Psoas muscle (tissue), 8 donors: ENCODE measurements around the gene SMARCC2. TPM values are rescaled to one million over a fixed set of nuclear protein-coding genes. Genes with fewer than 3 reads are reported as not detected.
A peak's percentile ranks its signal among the peaks of the same experiment; 100 is the strongest.
"Not testable (repeated sequence)": the region's sequence is repeated elsewhere in the genome, so short reads cannot be mapped to it uniquely, and the experiment has no call there.

Experiments used
- ATAC-seq, 4 donors: fragments of 200-7000 bp; cut with Tn5 transposase; one replicate each; pipeline ENCODE4 v1.9.1; 2020; ENCODE audit warnings: moderate library complexity in 3 of 4, mild to moderate bottlenecking in 2 of 4
- DNase-seq, 2 donors: peaks; one replicate each; pipeline ENCODE4 v3.0.0-alpha.2; 2020
- H3K27ac ChIP-seq: fragments of 200-600 bp; one replicate; pipeline ENCODE4 v1.8.0; 2022
- H3K27me3 ChIP-seq, 3 donors: fragments of 200-600 bp in 1 of 3; one replicate each; pipeline versions ENCODE4 v1.6.1 to v1.8.0; 2013 to 2022; ENCODE audit warnings: low read length in 2 of 3, mild to moderate bottlenecking in 2 of 3, moderate library complexity in 1 of 3; ENCODE audit not compliant: insufficient read depth in 3 of 3
- H3K36me3 ChIP-seq, 2 donors: fragments of 200-600 bp in 1 of 2; one replicate each; pipeline versions ENCODE4 v1.6.1 to v1.8.0; 2013 to 2022; ENCODE audit warnings: low read depth in 1 of 2, mild to moderate bottlenecking in 1 of 2, moderate library complexity in 1 of 2; ENCODE audit not compliant: insufficient read depth in 1 of 2
- H3K4me1 ChIP-seq: fragments of 200-600 bp; one replicate; pipeline ENCODE4 v1.8.0; 2022
- H3K4me3 ChIP-seq: fragments of 200-600 bp; one replicate; pipeline ENCODE4 v1.8.0; 2022; ENCODE audit warnings: mild to moderate bottlenecking
- H3K9me3 ChIP-seq: fragments of 200-600 bp; one replicate; pipeline ENCODE4 v1.8.0; 2022
- CTCF ChIP-seq: fragments of 200-600 bp; IDR thresholded peaks from one replicate; pipeline ENCODE4 v1.8.0; 2022; ENCODE audit warnings: antibody characterized with exemption
- WGBS, 3 donors: extraction: QIAGEN DNeasy Blood & Tissue Kit; methylation state at CpG; one replicate each; pipeline versions ENCODE4 v1.1.6 to v1.1.7; 2013; 5-methylcytosine and 5-hydroxymethylcytosine counted together
- intact Hi-C, 2 donors: fragments of 100-400 bp; cut with DNase I; formaldehyde crosslinking; loops; one replicate each; pipeline versions ENCODE4 v1.11.0 to v1.14.2; 2022
- polyA plus RNA-seq, 3 donors: library from polyadenylated mRNA; stranded (reverse); fragments of 200-250 nt; gene quantifications; one replicate each; pipeline ENCODE4 v1.2.3, GENCODE V29; 2013
- total RNA-seq, 4 donors: library from RNA; stranded (reverse); fragmentation: NEBNext Ultra II Directional in 2 of 4; extraction: Animal tissue kit (Norgen Biotek cat#: 25700) in 2 of 4; gene quantifications; one replicate each; pipeline versions ENCODE4 v1.2.1 to v1.2.4, GENCODE V29; 2021 to 2023
- donor health status: healthy with polysubstance abuse.
- donor health status: DM: no; HTN: no; CAD: no; lungs with moderate emphysema.
- donor health status: Bipolar disorder and iron deficiency.
- donor health status: healthy.
- donor health status: DM: yes; HTN: yes; CAD: no.
- donor health status: DM: no; HTN: no; CAD: no.
- donor health status: DM: no; HTN: no; CAD: no.
- donor health status: DM: yes; HTN: yes; CAD: no.

SMARCC2 gene
- total and polyA plus RNA-seq, 7 donors, result 16.5 to 78.7 (median 49.8) TPM

- intact Hi-C loops, result loop anchor here (2.0 to 10.0 kb wide), 3 partner anchors 37 to 344 kb away; partner anchors contain the start of genes MYL6 (in 1 of the 2), SMARCC2 (in 1 of the 2) and SPRYD4 (in 1 of the 2)
- Histone ChIP-seq H3K4me1 (peaks cover 42% of the 10 kb centered on the region), H3K27ac (peak overlapping the region; percentile 95), H3K36me3 (peaks cover 3 to 29% of the 10 kb centered on the region in 2 donors), H3K9me3 (no peaks in the 10 kb centered on the region), H3K4me3 (peak overlapping the region; percentile 81), H3K27me3 (no peaks in the 10 kb centered on the region)
- peak in 1 of 2 donors; percentile 21 for DNase-seq
- 71 to 76% (median 72%) methylated on average over 16 to 17 of the region's 17 CpGs for WGBS, 3 donors
- ATAC-seq, result no peak
- no peak for TF ChIP-seq CTCF
Observed at GRCh38 chr12:56120158-56120846, 69.0 kb downstream of the SMARCC2 start.

- peak; percentile 75 to 87 for DNase-seq
- intact Hi-C loops, result loop anchor here (1.0 to 5.0 kb wide), 2 partner anchors 103 to 105 kb away; partner anchors contain the start of genes NABP2 (in 2 of the 2) and RNF41 (in 1 of the 2)
- Histone ChIP-seq H3K27me3 (no peaks in the 10 kb centered on the region), H3K9me3 (no peaks in the 10 kb centered on the region), H3K27ac (peak overlapping the region; percentile 95), H3K36me3 (peaks cover 3 to 29% of the 10 kb centered on the region in 2 donors), H3K4me3 (peak overlapping the region; percentile 81), H3K4me1 (peaks cover 44% of the 10 kb centered on the region)
- peak; percentile 65 to 72 (median 70) for ATAC-seq
- peak; percentile 78 for TF ChIP-seq CTCF
- 0 to 1% (median 0%) methylated on average over 2 of the region's 2 CpGs for WGBS, 3 donors
Observed at GRCh38 chr12:56119361-56119796, 69.9 kb downstream of the SMARCC2 start.

GRCh38 chr12:56118688-56119357 lies 70.5 kb downstream of the SMARCC2 start:
- Histone ChIP-seq H3K36me3 (peaks cover 3 to 32% of the 10 kb centered on the region in 2 donors), H3K4me3 (peak overlapping the region; percentile 81), H3K27me3 (no peaks in the 10 kb centered on the region), H3K4me1 (peaks cover 44% of the 10 kb centered on the region), H3K27ac (peak overlapping the region; percentile 95), H3K9me3 (no peaks in the 10 kb centered on the region)
- intact Hi-C loops, result loop anchor here (1.0 to 5.0 kb wide), 2 partner anchors 103 to 105 kb away; partner anchors contain the start of genes NABP2 (in 2 of the 2) and RNF41 (in 1 of the 2)
- ATAC-seq, result no peak
- WGBS, 3 donors, result 8 to 12% (median 9%) methylated on average over 13 of the region's 13 CpGs
- TF ChIP-seq CTCF, result no peak
- DNase-seq, result peak in 1 of 2 donors; percentile 23

- WGBS, 3 donors, result 0 to 1% (median 0%) methylated on average over 50 to 61 of the region's 61 CpGs
- DNase-seq, result peak; percentile 97 to 98
- no peaks in the 10 kb centered on the region for H3K9me3 ChIP-seq
- H3K4me3 ChIP-seq, result peak within 1 kb of the TSS; percentile 81
- TF ChIP-seq CTCF, result peak; percentile 52
- peak; percentile 80 to 86 (median 82) for ATAC-seq
- H3K36me3 ChIP-seq, result peaks cover 3 to 40% of the 10 kb centered on the region in 2 donors
- H3K27ac ChIP-seq, result peak within 1 kb of the TSS; percentile 95
- H3K27me3 ChIP-seq, result no peaks in the 10 kb centered on the region
- H3K4me1 ChIP-seq, result peaks cover 44% of the 10 kb centered on the region
- intact Hi-C loops, result loop anchor here in 1 of 2 donors (5.0 kb wide), 1 partner anchor 104 kb away; the partner anchor contains the start of genes NABP2 and RNF41
Observed at GRCh38 chr12:56117778-56118687, 71.2 kb downstream of the SMARCC2 start, which contains the start of gene ZC3H10. Gene ZC3H10 (plus strand): TSS chr12:56118266. CDS start chr12:56120563, 2,297 bp downstream.

- WGBS, 3 donors, result 1 to 3% (median 1%) methylated on average over 12 of the region's 16 CpGs
- H3K27me3 ChIP-seq, DNase-seq, ATAC-seq, H3K9me3 ChIP-seq: not testable (repeated sequence)
- Histone ChIP-seq H3K4me1 (peaks cover 36% of the 10 kb centered on the region), H3K36me3 (peaks cover 3 to 45% of the 10 kb centered on the region in 2 donors), H3K27ac (peak overlapping the region; percentile 95), H3K4me3 (peak overlapping the region; percentile 81)
- intact Hi-C loops, result loop anchor here in 1 of 2 donors (5.0 kb wide), 1 partner anchor 105 kb away; the partner anchor contains the start of genes NABP2 and RNF41
Observed at GRCh38 chr12:56117082-56117706, 72.1 kb downstream of the SMARCC2 start.
